Stimulated activated CD8-positive, alpha-beta memory T cell treated with anti-CD3 and anti-CD28 coated beads, Interleukin-4, amount 100 ng/mL, for 1 hour (primary cell): ENCODE measurements around the gene LAGE3.
A peak's percentile ranks its signal among the peaks of the same experiment; 100 is the strongest.
"Not testable (repeated sequence)": the region's sequence is repeated elsewhere in the genome, so short reads cannot be mapped to it uniquely, and the experiment has no call there.

Source experiments
- DNase-seq, 2 donors: peaks; one replicate each; pipeline ENCODE4 v3.0.0-alpha.2; 2020; ENCODE audit warnings: low read depth in 2 of 2, low spot score in 1 of 2

The LAGE3 gene

DNA sequence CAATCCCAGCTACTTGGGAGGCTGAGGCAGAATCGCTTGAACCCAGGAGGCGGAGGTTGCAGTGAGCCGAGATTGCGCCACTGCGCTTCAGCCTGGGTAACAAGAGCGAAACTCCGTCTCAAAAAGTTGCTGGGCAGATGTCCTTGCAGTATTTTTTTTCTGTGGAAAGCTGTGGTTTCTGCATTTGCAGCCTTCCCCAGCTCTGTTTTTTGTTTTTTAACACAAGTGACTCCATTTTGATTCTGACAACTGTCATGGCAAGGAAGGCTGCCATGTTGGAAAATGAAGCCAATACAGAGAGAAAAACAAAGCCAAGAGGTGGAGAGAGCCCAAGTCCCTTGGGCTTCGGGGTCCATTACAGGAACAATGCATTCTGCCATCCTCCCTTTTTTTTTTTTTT, 23.0 kb upstream of the LAGE3 start:
- DNase-seq = no peak

DNA sequence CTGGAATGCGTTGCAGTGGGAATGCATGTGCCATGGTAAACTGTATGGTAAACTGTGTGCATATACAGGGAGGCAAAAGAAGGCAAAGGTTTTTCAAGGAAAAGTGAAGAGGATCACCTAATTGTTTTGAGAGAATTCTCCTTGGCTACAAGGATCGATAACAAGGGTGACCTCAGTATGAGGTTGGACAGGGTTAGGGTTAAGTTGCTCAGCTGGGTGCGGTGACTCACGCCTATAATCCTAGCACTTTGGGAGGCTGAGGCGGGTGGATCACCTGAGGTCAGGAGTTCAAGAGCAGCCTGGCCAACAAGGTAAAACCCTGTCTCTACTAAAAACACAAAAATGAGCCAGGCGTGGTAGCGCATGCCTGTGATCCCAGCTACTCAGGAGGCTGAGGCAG, 22.3 kb upstream of the LAGE3 start:
- not testable (repeated sequence) for DNase-seq

DNA sequence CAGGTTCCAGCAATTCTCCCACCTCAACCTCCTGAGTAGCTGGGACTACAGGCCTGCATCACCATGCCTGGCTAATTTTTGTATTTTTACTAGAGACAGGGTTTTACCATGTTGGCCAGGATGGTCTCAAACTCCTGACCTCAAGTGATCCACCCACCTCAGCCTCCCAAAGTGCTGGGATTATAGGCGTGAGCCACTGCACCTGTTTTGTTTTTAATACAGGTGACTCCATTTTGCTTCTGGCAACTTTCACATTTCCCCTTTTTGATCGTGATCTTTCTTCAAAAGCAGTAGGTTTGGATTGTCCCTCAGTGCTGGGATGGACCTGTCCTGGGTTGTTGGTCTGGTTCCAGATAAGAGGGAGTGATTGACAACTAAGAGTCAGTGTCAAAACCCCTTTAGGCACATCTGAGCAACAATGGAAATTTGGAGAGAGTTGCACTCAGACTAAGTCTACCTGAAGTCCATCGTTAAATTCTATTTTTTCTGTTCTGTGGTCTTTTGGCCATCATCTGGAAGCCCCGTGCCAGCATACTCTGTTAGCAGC, 17.6 kb upstream of the LAGE3 start:
- DNase-seq = not testable (repeated sequence)

DNA sequence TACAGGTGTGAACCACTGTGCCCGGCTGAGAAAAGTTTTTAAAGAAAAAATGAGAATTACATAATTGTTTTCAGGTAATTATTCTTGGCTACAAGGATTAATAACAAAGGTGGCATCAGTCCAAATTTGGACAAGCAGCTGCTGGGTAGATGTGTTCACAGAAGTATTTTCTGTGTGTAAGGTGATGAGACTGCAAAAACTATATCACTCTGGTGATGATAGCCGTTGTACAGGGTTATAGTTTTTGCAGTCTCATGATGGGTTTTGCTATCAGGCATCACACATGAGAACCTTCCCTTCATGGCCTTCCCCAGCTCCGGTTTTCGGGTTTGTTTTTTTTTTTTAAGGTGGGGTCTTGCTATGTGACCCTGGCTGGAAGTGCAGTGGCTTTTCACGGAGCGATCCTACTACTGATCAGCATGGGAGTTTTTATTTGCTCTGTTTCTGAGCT, 16.4 kb upstream of the LAGE3 start:
- no peak for DNase-seq

DNA sequence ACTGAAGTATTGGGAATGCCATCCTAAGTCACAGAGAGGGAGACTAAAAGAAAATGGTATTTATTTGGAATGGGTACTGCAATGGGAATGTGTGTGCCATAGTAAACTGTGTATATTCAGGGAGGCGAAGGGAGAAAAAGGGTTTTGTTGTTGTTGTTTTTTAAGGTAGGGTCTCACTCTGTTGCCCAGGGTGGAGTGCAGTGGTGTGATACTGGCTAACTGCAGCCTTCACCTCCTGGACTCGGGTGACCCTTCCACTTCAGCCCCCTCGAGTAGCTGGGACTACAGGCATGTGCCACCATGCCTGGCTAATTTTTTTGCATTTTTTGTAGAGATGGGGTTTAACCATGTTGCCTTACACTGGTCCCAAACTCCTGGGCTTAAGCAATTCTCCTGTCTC, 15.6 kb upstream of the LAGE3 start:
- no peak for DNase-seq

DNA sequence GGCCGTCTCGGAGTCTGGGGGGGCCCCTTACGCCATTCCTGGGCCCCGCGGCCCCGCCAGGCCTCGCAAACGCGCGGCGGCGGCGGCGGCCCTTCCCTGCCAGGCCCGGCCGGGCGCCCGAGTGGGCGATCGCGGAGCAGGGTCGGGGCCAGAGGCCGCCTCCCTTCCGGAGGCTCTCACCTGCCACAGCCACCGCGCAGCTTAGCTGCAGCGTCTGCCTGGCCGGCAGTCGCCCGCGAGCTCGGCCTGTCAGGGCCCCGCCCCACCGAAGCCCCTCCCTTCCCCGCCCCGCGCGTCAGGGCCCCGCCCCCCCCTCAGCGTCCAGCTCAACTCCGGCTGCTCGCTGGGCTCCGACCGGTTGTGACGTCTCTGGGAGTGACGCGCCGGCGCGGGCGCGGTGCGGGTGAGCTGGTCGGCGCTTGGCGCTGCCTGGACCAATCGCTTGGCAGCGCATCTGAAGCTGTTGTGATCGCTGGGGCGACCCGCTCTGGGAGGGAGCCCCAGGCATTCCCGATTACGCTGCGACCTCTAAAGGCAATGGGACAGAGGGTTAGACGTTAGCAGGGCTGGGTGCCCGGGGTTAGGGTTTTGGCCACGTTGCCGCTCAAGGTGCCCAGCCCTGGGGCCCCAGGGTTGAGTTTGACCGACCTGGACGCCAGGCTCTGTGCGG, 11.5 kb upstream of the LAGE3 start, which contains the start of gene SLC10A3:
TSS of gene SLC10A3 (minus strand) at position 216 of the 670 bp plus-strand sequence. CDS start 1,689 bp downstream, outside the sequence.
- peak; percentile 46 to 75 for DNase-seq

DNA sequence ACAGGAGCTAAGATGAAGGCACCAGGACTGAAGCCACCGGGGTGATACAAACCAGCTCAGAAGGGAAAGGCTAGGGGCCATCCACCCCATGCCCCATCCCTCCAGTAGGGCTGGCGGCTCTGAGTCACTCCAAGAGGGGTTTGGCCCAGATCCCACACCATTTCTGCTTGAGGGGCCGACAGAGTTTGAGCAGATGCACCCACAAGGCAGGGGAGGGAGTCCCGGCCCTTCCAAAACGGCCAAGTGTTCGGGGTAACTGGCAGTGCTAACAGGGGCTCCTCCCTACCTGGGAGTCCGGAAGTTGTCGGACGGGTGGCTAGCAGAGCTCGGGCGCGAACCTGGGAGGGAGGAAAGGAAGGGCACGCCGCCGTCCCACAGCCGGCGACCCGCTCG, 10.9 kb upstream of the LAGE3 start:
- no peak for DNase-seq

DNA sequence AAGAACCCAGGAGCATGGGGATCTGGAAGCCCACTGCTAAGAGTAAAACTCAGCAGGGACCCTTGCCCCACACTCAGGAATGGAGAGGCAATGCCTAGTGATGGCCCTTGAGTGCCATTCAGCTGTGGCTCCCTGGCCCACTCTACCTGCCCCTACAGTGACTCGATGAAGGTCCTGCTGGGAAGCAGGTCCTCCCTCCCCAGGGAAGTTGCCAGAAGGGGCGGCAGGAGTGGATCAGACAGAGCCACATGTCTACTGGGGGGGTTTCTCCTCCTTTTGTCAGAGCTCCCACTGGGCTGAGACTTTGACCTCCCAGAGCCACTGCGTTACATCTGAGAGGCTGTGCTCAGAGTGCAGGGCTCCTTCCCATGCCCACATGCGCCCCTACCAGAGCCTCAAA, 10.1 kb upstream of the LAGE3 start:
- no peak for DNase-seq

DNA sequence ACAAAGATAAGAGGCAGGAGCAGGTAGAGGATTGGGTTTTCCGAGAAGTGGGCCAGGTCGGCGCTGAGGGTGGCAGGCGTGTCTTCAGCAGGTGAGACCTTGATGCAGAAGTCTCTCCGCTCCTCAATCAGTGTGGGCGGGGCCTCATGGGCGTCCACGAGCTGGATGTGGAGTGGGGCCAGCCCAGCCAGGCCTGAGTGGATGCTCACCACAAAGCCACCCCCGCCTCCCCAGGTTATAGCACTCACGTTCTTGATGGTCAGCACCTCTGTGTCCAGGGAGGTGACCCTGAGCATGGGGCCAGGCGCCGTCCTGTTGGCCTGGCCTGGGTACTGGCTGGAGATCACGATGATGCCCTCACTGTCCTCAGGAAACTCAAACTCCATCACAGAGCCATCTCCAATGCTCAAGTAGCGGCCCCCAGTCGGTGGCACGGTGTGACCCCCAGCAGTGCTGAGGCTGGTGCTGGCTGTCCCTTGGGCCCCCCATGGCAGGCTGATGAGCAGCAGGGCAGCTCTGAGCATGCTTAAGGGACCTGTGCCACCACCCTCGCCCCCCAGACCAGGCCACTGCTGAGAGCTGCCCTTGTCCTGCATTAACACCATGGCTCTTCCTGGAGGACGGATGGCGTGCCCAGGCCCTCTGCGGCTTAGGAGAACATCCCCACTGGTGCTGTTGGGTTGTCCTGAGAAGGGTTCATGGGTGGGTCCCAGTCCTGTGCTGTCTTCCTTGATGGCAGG, 9.4 kb upstream of the LAGE3 start:
- DNase-seq = no peak

DNA sequence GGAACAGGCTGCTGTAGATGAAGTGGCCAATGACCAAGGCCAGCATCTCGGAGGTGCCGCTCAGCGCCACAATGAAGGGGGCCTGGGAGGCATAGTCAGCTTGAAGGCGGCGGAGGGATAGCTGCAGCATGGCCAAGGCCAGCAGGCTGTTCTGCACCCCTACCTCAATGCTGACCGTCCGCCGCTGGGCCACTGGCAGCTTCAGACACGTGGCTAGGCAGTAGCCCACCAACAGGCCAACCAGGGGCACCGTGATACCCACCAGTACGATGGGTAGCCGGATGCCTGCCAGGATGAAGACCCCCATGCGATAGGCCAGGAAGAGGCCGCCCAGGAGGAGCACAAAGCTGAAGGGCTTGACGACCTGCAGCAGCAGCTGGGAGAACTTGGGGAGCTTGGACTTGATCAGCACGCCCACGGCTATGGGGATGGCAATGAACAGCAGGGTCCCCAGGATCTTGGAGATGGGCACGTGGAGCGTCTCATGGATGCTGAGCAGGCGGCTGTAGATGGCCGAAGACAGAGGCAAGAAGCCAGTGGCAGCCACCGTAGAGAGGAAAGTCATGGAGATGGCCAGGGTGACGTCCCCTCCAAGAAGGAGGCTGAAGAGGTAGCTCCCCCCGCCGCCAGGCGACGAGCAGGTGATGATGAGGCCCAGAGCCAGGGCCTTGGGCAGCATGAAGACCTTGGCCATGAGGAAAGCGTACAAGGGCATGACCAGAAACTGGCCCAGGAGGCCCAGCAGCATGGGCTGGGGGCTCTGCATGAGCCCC, 8.6 kb upstream of the LAGE3 start:
- DNase-seq = no peak

DNA sequence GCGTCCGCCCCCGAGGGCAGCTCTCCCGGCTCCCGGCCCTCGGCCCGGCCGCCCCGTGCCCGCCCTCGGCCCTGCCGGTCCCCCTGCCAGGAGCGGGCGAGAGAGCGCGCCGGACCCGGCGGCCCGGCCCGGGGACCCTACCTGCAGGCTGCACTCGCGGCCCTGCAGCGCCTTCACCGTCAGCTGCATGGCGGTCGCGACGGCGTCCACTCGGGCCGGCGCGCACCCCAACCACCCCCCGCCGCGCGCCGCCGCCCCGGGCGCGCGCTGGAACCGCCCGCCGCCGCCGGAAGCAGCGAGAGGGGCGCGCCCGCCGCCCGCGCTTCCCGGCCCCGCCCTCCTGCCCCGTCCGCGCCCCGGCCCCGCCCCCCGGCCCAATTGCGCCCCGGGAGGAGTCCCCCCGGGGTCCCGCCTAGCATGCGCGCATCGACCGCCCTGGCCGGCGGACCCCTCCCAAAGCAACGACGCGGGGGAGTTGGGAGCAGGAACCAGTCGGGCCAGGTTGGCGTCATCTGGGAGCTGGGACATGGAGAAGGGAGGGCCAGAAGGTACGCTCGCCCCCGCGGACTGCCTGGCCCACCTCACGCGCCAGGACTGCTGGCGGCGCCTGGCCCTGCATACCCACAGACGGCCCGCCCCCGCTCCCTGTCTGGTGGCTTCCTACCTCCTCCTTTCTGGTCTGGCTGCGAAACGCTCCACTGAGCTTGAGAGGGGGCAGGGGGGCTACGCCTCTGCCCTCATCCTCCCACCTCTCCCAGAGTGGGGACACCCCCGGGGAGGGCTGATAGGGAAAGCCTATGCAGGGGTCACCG, 7.5 kb upstream of the LAGE3 start, which contains the start of gene UBL4A:
TSS of gene UBL4A (minus strand) at position 220 of the 812 bp plus-strand sequence. CDS start at position 189, 31 bp downstream.
- no peak for DNase-seq

DNA sequence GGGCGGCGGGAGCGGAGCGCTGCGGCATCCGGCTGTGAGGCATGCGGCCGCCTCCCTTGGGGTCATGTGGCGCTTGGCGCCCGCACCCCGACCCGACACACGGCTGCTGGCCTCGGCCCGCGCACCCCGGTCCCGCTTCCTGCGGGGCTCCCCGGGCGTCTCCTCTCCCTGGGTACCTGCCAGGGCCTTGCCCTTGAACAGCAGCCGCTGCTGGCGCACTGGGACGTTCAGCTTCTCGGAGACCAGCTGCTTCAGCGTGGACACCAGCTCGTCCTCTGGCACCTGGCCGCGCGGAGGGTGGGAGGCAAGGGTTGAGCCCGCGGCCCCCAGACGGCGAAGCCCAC, 6.9 kb upstream of the LAGE3 start:
- no peak for DNase-seq

DNA sequence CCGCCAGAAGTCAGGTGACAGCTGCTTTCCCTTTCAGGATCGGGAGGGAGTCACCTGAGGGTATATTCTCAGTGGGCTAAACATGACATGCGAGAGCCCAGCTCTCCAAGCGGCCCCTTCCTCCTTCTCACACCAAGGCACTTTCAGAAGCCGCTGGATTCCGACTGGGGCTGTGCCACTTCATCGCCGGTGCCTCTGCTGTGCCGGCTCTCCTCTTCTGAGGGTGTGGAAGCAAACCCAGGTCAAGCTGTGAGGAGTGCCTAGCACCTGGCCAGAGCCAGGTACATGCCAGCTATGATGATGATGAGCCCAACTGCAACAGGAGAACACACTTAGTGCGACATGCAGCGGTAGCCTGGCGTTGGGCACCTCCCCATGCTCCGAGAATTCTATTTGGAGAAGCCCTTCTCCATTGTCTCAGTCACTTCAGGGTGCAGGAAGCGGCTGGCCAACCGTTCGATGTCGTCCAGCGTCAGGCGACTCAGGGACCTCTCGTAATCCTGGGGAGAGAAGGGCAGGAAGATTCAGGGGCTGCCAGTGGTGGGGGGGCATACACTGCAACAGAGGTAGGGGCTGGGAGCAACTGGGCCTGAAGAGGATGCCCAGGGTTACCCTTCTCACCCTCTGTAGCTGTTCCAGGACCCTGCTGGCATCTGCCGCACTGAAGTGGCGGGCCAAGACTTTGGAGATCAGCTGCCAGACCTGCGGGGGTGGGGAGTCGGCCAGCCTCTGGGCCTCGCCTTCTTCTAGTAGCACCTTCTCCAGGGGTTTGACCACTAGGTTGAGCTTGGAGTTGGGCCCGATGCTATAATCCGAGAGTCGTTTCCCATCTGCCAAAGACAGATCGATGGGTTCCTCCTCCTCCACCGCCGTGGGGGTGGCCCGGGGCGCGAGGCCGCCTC, 6.3 kb upstream of the LAGE3 start:
- DNase-seq = no peak

DNA sequence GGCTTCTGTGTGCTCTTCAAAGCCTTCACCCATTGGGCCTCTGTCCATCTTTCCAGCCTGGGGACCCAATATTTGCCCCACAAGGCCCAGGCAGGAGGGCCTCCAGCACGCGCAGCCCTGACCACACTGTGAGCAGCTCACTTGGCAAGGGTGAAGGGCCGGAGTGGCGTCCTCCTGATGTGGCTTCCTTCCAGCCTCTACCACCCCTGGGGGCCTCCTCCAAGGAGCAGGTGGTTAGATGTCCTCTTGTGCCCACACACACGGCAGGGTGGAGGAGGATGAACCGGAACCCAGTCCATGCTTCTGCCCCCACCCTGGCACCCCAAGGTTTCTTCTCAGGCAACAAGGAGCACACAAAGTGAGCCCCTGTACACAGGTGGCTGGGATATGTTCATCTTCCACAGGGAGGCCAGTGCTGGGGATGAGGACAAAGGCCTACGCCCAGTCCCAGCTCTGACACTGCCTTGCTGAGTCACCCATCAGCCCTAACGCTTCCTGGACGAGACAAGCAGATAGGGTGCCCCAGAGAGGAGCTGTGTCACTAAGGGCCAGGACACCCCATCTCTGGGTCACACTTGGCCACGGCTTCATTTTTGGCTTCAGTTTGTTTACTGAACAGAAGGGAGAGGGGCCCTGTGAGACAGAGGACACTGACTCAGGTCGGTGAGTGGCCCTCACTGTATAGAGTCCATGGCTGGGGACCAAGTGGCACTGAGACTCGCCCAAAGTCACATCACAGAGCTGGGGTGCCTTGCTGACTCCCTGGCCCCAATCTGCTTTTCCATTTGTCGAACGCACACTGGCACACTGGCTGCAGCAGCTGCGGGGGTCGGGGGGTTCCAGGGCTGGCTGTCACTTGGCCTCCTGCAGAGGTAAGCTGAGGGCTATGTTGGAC, 5.4 kb upstream of the LAGE3 start:
- DNase-seq = no peak

DNA sequence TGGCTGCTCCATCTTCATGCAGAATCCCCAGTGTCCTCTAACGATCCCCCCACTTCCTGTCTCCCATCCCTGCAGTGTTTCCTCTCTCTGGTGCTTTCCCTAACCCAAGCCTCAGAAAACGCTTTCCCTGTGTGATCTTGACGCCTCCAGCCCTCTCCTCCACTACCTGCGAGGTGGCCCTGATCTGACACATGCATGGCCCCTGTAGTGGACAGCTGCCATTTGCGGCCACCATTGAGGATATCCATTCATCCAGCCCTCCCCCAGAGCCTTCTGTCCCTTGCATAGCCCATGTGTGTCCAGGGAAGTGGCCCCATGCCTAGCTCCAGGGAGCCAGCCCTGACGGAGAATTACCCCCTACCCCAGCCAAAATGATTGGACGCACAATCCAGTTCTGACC, 4.2 kb upstream of the LAGE3 start:
- no peak for DNase-seq

DNA sequence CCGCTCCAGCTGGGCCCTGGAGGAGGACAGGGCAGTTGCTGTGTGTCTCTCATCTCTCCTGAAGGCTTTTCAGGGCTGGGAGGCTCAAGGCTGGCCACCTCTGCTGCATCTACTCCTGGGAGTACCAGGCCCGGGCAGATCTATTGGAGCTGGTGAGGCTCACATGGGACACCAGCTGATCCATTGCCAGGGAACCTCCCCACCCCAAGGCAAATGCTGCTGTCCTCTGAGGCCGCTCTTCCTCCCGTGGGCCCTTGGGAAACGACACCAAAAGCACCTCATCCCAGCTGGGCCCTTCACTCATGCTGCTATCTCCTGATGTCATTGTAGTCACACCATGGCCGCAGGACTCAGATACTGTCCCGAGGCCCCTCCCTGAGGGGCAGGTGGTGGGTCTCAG, 3.7 kb upstream of the LAGE3 start:
- DNase-seq = no peak

DNA sequence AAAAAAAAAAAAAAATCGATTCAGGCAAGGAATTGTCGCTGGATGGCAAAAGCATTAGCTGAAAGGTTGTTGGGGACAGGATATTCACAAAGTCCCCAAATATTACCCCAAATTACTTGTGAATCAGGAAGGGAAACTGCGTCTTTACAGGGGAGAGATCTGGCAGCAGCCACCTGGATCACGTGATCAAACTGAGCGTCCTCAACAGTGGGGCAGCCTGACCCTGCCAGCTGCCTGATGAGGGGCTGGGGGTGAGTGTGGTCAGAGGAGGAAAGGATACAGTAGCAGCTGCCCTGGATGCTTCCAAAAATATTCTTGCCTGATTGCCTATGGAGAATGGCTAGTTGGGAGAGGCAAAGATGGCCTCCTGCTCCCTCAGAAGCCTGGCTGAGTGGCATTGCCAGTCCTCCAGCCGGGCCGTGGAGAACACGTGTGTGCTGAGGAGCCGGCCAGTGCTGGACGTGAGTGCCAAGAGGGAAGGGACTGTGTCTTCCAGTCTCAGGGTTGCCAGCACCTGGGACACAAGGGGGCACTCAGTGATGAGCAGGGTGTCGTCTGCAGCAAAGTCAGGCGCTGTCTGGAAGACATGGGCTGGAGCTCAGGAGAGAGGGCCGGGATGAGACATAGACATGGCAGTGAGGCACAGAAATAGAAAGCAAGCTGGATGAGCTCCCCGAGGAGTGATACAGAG, 3.0 kb upstream of the LAGE3 start:
- no peak for DNase-seq

DNA sequence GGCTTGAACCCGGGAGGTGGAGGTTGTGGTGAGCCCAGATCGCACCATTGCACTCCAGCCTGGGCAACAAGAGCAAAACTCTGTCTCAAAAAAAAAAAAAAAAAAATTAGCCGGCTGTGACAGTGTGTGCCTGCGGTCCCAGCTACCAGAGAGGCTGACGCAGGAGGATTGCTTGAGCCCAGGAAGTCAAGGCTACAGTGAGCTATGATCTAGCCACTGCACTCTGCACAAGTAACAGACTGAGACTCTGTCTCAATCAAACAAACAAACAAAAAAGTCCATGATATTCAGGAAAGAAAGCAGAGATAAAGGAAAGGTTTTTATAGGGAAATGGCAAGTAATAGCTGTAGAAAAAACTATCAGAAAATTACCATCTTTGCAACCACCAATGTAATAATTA, 2.1 kb upstream of the LAGE3 start:
- no peak for DNase-seq
